Islet precursor cell (in vitro differentiated cells): ENCODE data around the gene DDX51.
A peak's percentile ranks its signal among the peaks of the same experiment; 100 is the strongest.
"Not testable (repeated sequence)": the region's sequence is repeated elsewhere in the genome, so short reads cannot be mapped to it uniquely, and the experiment has no call there.

Experiments used
- DNase-seq: peaks from one replicate; pipeline ENCODE4 v3.0.0-alpha.2; 2018

DDX51 gene

DNA sequence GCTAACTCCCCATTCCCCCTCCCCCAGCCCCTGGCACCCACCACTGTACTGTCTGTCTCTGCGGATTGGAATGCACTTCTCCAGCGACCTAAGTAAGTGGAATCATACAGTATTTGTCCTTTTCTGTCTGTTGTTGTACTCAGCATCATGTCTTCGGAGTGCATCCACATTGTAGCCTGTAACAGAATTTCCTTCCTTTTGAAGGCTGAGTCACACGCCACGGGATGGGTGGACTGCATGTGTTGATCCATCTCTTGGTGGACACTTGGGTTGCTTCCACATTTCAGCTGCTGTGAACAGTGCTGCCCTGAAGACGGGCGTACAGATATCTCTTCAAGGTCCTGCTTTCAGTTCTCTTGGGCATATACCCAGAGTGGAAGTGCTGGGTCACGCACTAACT lies 34.4 kb downstream of the DDX51 start:
- DNase-seq: no peak

DNA sequence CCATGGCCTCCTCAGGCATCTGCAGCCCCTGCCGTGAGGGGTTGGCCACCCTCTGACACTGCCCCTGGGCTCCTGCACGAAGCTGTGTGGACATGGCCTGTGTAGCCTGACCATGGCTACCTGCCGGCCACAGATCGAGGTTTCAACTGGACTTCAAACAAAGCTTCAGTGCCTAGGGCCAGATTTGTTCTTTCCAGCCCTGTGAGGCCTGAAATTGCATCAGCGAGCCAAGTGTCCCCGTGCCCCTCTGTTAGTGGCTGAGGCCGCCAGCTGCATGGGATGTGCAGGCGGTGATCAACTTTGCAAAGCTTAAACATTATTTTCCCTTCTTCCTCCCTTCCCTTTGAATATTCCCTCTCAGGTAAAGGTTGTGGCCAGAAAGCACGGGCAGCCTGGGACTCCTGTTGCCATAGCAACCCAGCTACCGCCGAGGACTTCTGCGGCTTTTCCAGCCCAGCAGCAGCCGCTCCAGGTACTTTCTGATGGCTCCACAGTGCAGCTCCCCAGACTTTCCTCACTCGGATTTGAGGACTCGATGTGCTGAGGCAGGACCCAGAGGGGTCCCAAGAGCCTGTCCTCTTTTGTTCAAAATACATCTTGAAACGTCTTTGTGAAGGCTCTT lies 35.8 kb downstream of the DDX51 start:
- no peak for DNase-seq

DNA sequence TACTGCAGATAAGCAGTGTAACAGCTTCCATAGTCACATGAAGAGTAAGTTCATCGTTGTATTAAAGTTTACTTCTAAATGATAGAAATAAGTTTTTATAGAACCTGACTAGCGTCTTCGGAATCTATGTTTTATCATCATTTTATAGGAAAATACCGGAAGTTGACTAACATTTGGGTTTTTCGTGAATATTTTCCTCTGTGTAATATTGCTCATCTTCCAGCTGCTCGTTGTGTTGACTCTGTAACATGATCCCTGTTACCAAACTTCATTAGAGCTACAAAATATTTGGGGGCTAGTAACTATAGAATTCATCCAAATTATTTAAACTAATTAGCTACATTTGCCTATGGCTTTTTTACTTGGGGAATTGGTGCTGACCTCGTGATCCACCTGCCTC lies 37.2 kb downstream of the DDX51 start:
- no peak for DNase-seq

GRCh38 chr12:132105467-132105866 lies 38.7 kb downstream of the DDX51 start:
- DNase-seq: no peak

- DNase-seq: no peak
These were observed 40.4 kb downstream of the DDX51 start for GRCh38 chr12:132103542-132104308.

GRCh38 chr12:132103072-132103471 lies 41.0 kb downstream of the DDX51 start:
- not testable (repeated sequence) for DNase-seq

GRCh38 chr12:132102297-132102696 lies 41.8 kb downstream of the DDX51 start:
- DNase-seq: no peak

DNA sequence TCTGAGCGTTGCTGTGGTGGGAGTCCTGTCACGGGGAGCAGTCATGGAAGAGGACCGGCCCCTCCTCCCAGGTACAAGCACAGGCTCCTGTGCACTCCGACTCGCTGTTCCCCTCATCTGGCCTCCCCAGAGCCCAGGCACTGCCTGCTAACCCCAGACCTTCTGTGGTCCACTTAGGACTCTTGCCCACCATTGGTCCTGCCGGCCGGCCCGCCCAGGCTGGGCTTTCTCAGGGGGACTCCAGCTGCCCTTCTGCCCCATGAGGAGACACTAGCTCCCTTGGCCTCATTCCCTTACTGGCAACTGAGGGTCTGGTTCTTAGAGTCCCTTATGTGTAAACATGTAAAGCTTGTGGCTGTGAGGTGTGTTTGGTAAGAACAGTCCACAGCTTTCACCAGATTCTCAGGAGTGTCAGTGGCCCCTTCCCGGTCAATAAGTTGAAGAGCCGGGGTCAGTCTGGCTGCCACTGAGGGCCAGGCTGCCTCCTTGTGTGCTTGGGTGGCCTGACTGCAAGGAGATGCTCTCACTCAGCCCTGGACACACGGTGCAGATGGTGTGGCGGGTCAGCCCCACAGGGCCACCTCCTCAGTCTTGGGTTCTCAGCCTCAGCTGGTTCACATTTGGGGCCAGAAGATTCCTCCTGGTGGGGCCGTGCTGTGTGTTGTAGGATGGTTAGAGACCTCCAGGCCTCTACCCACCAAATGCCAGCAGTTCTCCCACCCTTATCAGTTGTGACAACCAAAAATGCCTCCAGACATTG lies 43.6 kb downstream of the DDX51 start:
- no peak for DNase-seq

- no peak for DNase-seq
These were observed 44.4 kb downstream of the DDX51 start for GRCh38 chr12:132099739-132100138.

GRCh38 chr12:132095520-132096409 lies 48.4 kb downstream of the DDX51 start:
- DNase-seq: peak; percentile 75

DNA sequence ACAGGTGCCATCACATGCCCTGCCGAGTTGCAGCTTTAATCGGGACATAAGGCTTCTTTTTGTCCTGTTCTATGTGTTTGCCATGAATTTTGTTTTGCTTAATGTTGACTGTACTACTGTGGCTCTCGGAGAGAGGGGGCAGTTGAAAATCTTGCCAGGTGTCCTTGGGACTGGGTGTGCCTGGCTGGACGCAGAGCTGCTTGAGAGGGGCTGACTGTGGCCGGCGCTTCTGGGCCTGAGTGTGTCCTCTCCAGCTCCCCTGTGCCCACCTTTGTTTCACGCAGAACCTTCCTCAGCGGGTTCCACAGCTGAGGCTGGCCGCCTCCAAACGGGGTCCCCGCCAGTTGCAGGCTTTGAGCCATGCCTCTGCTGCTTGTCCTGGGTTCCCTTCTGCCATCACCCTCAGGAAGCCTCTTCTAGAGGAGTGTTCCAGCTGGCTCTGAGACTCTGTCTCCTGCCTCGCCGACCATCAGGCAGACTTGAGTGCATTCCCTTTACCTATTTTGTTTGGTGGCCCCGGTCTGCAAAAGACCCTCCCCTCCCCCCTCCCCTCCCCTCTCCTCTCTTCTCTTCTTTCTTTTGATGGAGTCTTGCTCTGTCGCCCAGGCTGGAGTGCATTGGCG lies 49.7 kb downstream of the DDX51 start:
- no peak for DNase-seq

DNA sequence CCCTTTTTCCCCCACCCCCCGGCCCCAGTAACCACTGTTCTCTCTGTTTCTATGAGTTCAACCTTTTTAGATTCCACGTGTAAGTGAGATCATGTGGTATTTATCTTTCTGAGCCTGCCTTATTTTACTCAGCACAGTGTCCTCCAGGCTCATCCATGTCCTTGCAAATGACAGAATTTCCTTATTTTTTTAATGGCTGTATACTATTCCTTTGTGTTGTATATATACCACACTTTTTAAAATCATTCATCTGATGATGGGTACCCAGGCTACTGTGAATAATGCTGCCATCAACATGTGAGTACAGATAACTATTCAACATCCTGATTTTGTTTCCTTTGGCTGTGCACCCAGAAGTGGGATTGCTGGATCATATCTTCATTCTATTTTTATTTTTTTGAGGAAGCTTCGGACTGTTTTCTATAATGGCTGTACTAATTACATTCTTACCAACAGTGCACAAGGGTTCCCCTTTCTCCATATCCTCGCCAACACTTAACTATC lies 54.7 kb downstream of the DDX51 start:
- no peak for DNase-seq
